NK-92 (cell line): ENCODE measurements around the gene ESYT1.
"Not testable (repeated sequence)": the region's sequence is repeated elsewhere in the genome, so short reads cannot be mapped to it uniquely, and the experiment has no call there.

ENCODE experiments used
- DNase-seq: peaks from one replicate; lab custom pipeline; 2025; ENCODE audit not compliant: unreplicated experiment; lab: John Stamatoyannopoulos, UW

The ESYT1 gene

DNA sequence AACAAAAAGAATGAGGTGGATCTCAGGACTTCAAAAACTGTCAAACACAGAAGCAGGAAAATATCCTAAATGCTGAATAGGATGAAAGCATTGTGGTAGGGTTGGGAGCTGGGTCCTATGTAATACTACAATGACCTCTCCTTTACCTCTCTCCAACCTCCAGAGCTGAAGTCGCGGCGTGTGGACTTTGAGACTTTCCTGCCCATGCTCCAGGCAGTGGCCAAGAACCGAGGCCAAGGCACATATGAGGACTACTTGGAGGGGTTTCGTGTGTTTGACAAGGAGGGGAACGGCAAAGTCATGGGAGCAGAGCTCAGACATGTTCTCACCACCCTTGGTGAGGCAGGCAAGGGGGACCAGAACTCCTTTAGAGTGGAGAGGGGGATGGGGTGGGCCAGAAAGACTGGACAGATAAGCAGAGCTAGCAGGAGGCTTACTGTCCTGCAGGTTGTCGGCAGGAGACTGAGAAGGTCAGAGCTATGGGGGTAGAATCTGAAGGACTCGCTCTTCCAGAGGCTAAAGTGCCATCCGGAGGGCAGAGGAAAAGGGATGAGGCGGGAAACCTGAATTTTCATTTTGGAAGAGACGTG lies 27.3 kb downstream of the ESYT1 start:
- no peak for DNase-seq

DNA sequence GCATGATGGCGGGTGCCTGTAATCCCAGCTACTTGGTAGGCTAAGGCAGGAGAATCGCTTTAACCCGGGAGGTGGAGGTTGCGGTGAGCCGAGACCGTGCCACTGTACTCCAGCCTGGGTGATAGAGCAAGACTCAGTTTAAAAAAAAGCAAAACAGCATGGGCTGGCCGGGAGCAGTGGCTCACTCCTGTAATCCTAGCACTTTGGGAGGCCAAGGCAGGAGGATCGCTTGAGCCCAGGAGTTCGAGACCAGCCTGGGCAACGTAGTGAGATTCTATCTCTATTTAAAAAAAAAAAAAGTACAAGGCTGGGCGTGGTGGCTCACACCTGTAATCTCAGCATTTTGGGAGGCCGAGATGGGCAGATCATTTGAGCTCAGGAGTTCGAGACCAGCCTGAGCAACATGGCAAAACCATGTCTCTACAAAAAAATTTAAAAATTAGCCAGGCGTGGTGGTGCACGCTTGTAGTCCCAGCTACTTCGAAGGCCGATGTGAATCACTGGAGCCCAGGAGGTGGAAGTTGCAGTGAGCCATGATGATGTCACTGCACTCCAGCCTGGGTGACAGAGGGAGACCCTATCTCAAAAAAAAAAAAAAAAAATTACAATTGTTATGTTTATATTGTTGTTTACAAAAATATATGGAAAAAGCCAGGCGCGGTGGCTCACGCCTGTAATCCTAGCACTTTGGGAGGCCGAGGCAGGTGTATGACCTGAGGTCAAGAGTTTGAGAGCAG lies 28.6 kb downstream of the ESYT1 start:
- not testable (repeated sequence) for DNase-seq

DNA sequence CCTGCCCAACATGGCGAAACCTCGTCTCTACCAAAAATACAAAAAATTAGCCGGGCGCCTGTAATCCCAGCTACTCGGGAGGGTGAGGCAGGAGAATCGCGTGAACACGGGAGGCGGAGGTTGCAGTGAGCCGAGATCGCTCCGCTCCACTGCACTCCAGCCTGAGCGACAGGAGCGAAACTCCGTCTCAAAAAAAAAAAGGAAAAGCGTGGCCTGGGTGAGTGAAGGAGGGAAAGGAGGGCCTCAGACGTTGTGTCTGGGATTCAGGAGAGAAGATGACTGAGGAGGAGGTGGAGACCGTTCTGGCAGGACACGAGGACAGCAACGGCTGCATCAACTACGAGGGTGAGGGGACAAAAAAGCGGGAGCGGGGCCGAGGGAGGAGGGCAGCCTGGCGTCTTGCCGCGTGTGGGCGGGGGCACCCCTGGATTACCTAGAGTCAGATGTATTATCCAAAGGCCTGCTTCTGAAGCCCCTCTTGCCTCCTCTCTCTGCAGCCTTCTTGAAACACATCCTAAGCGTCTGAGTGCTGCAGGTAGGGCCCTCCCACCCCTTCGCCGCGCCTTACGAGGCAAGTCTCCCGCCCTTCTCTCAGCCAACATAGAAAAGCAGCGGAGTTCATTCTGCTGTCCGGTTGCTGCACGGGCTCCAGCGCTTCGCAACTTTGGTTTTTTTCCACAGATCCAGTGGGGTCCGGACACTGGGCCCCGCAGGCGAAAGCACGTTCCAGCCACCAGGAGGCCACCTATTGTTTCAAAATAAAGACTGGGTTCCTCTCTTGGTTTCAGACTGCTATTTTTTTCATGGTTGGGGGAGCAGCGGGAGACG lies 29.3 kb downstream of the ESYT1 start:
- DNase-seq = no peak

DNA sequence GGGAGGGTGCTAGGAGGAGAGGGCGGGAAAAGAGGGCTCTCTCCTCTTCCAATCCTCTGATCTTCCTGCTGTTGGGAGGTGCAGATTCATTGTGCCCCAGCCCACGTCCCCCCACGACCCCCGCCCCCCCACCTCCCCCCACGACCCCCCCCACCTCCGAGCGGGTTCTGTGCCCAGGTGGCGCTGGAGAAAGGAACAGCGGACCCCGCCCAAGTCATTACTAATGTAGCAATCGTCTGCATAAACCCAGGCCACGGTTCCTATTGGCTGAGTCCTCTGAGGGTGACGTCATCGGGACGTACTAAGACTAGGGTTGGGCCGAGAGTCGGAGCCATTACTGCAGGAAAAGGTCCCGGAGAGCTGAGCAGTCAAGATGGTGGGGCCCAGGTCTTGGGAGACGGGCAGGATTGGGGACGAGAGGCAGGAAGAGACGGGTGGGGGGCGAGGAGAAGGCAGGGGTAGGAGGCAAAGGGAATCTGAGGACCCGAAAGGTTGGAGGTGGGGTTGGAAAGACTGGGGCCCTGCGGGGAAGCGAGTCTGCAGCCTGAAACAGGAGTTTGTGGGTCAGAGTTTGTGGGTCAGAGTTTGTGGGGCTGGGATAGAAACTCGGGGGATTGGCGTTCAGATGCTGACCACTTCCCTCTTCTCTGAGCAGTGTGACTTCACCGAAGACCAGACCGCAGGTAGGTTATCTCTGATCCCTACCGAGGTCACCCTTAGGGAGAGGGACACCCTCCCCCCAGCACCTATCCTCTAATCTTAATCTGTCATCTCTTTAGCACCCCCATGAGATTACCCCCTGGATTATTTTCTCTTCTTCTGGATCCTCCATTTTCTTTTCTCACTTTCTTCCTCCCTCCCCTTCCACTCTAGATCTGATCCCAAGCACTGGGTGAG lies 30.2 kb downstream of the ESYT1 start, which contains the start of gene MYL6:
Gene MYL6, plus strand, starts transcription at position 331 of the 897 bp plus-strand sequence. Its CDS starts 43 bp downstream, at position 374.
- DNase-seq = peak; percentile 53

DNA sequence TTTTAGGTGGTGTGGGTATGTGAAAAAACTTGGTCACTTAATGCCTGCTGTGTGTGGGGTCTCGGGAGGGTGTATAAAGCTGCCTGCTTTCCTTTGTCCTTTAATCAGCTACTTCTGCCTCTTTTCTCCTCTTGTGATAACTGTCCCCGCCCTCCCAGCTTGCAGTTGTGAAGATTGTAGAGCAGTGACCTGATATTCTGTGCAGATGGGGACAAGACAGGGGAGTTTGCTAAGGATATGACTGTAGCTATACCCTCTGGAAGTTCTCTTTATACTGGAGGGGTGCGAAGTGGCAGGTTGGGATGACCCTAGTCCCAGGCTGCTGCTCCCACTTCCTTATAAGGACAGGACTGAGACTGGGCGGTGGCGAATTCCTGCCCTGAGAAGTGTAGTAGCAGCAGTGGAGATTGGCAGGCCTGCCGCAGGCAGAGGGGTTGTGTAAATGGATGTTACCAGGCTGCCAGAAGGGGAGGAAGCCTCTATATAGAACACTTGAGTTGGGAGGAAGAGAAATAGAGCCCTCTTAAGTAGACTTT lies 30.9 kb downstream of the ESYT1 start:
- DNase-seq = no peak

DNA sequence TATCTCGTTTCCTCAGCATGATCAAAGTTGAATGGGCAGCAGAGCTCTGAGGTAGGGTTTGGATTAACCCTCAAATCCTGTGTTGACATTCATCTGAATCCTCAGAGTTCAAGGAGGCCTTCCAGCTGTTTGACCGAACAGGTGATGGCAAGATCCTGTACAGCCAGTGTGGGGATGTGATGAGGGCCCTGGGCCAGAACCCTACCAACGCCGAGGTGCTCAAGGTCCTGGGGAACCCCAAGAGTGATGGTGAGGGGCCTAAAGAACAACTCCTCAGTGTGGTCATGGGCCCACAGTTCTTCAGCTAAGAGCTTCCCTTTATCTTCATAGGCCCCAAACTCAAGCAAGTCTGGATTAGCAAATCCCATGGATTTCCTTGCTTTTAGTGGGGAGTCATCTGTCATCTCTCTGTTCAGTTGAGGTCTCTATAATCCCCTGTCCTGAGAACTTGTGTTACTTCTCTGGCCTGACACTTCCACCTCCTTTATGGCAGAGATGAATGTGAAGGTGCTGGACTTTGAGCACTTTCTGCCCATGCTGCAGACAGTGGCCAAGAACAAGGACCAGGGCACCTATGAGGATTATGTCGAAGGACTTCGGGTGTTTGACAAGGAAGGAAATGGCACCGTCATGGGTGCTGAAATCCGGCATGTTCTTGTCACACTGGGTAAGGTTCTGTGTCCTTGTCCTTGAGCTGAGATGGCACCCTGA lies 31.6 kb downstream of the ESYT1 start:
- DNase-seq = no peak

DNA sequence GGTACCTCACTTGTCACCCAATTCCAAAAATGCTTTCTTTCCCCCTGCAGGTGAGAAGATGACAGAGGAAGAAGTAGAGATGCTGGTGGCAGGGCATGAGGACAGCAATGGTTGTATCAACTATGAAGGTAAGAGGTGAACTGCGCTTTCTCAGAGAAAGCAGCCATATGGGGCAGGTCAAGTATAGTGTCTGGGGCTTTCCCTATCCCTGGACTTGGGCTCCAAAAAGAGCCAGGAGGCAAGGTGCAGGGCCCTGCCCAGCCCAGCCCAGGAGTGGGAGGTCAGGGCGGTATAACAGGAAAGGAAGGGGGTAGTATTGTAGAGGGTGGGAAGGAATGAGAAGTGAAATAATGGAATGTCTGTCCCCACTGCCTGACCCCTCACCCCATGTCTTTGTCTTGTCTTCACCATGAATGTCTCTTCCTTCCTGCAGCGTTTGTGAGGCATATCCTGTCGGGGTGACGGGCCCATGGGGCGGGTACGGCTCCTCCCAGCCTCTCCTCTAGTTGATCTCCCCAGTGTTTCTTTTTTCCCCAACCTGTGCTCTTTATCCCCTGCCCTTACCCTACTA lies 32.2 kb downstream of the ESYT1 start:
- DNase-seq = no peak

DNA sequence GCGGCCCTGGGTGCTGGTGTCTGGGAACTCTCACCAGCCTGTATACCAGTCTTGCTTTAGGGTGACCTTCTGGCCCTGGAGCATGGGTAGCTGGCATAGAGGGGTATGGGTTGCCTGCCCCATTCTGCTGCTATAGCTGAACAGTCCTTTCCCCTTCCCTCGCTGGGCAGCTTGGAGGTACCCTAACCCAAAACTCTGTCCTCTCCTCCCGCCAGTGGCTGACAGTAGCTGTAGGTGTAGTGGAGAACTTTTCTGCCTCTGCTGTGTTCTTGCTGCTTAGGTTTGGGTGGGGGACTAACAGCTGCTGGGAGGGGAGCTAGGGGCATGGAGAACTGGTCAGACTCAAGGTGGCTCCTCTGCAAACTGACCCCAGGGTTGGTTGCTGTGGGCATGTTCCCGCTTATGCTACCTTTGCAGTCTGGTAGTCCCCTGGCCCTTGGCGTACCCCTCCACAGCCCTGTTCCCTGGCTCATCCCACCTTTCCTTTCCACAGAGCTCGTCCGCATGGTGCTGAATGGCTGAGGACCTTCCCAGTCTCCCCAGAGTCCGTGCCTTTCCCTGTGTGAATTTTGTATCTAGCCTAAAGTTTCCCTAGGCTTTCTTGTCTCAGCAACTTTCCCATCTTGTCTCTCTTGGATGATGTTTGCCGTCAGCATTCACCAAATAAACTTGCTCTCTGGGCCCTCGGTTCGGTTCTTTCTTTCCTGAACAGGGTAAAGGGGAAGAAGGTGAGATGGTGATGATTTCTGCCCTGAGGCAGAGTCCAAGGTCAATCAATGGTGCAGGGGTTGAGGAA lies 33.0 kb downstream of the ESYT1 start:
- no peak for DNase-seq

DNA sequence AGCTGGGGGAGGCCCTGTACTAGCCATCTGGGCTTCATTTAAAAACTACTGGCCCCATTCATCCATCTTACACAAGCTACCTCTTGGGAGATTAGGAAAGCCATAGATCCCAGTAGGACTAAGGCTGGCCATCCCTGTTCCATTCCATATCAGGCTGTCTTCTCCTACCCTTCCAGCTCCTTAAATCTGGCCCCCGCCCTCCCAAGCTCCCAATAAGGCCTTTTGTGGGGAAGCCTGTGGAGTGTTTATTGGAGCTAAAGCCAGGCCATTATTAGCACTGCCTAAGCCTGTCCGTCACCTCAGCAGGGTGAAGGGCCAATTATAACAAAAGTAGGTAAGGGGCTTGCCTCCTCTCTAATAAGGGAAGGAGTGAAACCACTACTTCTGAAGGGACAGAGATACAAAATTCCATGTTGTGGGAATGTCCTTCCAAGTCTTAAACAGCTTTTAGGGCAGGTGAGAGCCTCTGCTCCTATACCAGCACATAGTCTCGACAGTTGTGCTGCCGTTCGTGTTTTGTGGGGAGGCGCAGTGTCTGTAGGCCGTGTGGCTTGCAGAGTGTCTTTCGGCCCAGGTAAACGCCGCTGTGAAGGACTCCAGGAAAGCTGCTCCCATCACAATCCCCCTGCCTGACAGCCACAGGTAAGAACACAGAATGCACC lies 33.8 kb downstream of the ESYT1 start:
- DNase-seq = no peak

DNA sequence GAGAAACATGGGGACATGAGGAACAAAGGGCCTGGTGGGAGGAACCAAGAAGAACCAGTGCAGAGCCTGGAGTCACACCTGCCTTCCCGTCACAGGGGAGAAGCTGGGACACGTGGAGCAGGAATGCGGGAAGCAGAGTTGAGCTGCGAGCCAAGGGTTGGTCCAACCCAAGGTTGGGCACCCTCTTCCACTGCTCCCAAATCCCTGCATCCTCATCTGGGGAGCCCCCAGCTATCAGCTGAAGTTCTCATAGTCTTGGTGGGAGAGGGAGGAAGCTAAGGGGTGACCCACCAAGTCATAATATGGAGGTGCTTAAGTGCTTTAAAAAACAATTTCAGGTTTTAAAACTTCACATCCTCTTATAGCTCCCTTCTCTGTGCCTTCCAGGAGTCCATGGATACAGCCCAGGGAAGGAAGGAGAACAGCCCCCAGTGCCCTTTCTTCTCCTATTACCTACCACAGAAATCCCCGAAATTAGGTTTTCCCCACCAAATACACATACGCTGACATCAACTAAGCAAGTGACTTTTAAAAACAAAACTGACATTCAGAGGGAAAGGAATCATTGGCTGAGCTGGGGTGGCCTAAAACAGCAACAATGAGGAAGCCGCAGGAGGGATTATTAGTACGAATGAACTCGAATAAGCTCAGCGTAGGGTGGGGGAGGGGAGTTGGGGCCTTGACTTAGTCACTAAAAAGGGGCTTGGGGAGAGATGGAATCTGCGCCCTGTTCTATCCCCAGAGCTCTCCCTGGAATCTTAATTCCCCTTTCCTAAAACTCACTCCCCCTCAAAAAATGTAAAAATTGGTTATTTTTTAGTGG lies 34.6 kb downstream of the ESYT1 start:
- DNase-seq = no peak

DNA sequence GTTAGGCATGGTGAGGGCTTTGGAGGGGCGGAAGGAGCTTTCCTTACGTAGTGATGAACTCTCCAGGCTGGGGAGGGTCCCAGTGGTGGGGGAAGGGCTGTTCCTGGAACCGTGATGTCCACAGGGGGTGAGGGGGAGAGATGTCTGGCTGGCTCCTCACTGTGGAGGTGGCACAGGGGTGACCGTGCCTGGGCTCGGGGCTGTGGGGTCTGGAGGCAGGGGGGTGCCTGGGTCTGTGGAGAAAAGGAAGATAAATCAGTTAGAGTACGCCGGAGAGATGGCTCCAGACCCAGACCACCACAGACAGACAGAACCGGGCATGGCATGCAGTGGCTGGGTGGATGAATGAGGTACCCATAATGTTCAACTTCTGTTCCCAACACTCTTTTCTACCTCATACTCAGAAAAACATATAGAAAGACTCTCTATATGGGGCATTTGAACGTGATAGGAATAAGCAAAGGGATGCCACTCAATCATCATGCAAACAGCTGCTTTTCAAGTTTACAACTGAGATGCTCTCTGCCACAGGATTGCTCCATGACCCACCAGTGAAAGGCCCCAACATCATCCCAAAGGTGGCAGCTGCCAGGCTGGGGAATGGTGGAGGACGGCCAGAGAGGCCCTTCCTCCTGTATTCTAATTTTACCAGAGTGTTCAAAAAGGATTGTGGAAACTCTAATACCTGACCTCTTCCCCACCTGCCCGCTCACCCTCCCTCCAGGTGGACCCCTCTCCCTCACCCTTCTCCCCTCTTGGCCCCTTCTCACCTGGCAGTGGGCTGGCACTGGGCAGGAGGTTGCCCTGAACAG lies 35.7 kb downstream of the ESYT1 start:
- DNase-seq = no peak

DNA sequence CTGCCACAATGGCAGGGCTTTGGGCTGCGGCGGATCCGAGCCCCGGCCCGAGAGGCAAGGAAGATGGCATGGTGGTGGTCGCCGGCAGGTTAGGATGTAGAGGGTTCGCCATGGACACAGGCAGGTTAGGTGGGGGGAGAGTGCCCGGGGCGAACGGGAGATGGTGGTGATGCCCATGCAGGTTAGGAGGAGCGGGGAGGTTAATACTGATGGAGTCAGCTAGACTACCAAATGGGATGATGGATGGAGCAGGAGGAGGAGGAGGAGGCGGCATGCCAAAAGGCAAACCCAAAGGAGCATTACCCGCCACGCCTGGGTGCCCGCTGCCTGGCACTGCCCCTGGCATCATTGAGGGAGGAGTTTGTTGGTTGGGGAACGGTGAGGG lies 36.3 kb downstream of the ESYT1 start:
- no peak for DNase-seq

DNA sequence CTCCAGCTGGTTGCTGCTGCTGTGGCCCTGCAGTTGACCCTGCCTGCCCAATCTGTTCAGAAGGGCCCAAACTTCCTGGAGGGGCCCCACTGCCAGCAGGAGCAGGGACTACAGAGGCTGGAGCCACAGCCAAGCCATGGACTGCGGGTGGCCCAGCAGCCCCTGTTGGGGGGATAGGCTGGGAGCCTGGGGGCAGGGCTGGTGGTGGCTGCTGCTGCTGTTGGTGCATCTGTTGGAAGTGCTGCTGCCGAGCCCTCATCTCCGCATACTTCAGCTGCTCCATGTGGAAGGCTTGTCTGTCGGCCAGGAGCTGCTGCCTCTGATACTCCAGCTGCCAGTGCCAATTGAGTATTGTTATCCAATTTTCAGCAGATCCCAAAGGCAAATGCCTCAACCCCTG lies 37.3 kb downstream of the ESYT1 start:
- DNase-seq = no peak

DNA sequence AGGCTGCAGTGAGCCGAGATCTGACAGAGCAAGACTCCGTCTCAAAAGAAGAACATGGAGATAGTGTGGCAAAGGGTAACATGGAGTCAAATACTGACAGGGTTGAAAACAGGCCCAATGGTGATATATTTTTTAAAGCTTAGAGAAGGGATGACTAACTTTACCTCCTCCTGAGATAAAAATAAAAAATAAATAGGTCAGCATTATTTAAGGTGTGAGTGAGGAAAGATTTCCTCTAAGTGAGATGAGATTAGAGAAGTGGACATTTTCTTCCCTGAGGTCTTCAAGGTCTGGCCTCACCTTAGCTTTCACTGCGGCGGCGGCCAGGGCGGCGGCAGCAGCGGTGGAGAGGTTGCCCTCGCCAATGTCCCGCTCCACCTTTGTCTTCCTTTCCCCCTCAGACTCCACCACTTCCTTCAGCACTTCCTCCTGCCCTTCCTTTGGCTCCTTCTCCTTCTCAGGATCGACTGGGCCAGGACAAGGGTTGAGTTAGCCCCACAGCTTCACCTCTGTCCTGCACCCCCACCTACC lies 41.2 kb downstream of the ESYT1 start:
- DNase-seq = no peak

DNA sequence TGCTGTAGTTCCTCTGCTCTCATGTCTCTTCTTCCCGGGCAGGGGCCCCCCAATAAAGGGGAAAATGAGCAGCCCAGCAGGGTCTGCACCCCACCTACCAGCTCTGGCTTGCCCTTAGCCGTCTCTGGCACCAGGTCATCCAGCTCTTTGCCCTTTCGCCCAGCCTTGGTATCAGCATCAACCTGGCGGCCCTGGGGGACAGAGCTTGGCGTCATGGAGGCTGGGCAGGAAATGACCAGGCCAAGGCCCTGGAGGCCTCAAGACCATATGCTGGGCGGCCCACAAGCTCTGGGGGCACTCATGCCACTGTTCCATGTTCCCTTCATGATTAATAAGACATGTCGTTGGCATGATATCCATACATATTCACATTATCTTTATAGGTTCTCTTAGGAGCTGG lies 44.8 kb downstream of the ESYT1 start:
- no peak for DNase-seq

DNA sequence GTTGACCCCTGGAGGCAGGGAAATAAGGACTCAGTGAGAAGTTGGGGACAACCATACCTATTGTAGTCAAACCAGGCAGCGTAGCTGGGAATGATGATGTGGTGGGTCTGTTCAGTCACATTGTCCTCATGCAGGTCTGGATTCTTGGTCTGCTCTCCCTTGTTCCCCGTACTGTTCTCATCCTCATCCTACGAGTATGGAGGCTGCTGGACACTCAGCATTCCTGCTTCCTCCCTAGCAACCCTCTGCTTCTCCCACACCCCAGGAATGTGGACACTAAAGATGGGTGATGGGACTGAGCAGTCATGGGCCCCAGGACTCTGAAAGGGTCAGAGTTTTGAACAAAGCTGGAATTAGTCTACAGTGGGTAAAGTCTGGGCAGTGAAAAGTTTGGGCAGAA lies 50.3 kb downstream of the ESYT1 start:
- DNase-seq = no peak
